ENCODE data around the gene TMEM218.
"Not testable (repeated sequence)": the region's sequence is repeated elsewhere in the genome, so short reads cannot be mapped to it uniquely, and the experiment has no call there.

Gene TMEM218

GRCh38 chr11:125093502-125093901 lies 17.9 kb downstream of the TMEM218 start:
- no peak for DNase-seq (ENCODE audit: low read depth)
- TF ChIP-seq CTCF (IDR thresholded peaks at IDR 0.05; ENCODE audit: control insufficient read depth, insufficient read depth, low read depth, low read length, missing control alignments): no peak
- no peak overlapping the region for H3K4me3 ChIP-seq (ENCODE audit: control insufficient read depth, low read depth, low read length)

- no peak for DNase-seq (ENCODE audit: low read depth)
- no peak overlapping the region for H3K4me3 ChIP-seq (ENCODE audit: control insufficient read depth, low read depth, low read length)
- TF ChIP-seq CTCF (IDR thresholded peaks at IDR 0.05; ENCODE audit: control insufficient read depth, insufficient read depth, low read depth, low read length, missing control alignments): no peak
These were observed 18.8 kb downstream of the TMEM218 start for GRCh38 chr11:125092669-125093068.

- TF ChIP-seq CTCF (IDR thresholded peaks at IDR 0.05; ENCODE audit: control insufficient read depth, insufficient read depth, low read depth, low read length, missing control alignments): no peak
- DNase-seq (ENCODE audit: low read depth): no peak
- H3K4me3 ChIP-seq (ENCODE audit: control insufficient read depth, low read depth, low read length): no peak overlapping the region
These were observed 19.4 kb downstream of the TMEM218 start for GRCh38 chr11:125091877-125092664.

GRCh38 chr11:125091247-125091876 lies 20.1 kb downstream of the TMEM218 start:
- peak; percentile 32 for DNase-seq (ENCODE audit: low read depth)

DNA sequence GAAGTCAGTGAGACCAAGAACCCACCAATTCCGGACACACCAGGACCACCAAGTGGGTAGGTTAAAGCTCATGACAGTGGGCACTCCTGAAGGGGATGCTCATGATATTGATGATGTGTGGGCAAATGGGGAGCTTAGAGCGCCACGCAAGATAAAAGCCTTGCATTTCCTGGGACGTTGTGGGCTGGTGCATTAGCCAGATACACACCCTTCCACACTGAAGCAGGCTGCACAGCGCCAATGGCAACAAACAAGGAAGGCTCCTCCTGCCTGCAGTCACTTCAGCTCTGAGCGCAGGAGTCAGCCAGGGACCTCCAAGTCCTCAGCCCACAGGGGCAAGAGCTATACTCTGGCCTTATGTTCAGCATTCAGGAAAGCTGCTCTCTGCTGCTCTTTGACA lies 20.6 kb downstream of the TMEM218 start:
- no peak for DNase-seq (ENCODE audit: low read depth)

More at GRCh38 chr11:125091247-125091876, 20.1 kb downstream of the TMEM218 start:
- no peak overlapping the region for H3K4me3 ChIP-seq (ENCODE audit: control insufficient read depth, low read depth, low read length)
- TF ChIP-seq CTCF (IDR thresholded peaks at IDR 0.05; ENCODE audit: control insufficient read depth, insufficient read depth, low read depth, low read length, missing control alignments): peak; percentile 70

DNA sequence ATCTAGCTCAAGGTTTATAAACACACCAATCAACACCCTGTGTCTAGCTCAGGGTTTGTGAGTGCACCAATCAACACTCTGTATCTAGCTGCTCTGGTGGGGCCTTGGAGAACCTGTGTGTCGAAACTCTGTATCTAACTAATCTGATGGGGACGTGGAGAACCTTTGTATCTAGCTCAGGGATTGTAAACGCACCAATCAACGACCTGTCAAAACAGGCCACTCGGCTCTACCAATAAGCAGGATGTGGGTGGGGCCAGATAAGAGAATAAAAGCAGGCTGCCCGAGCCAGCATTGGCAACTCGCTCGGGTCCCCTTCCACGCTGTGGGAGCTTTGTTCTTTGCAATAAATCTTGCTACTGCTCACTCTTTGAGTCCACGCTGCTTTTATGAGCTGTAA lies 21.3 kb downstream of the TMEM218 start:
- not testable (repeated sequence) for DNase-seq (ENCODE audit: low read depth); H3K4me3 ChIP-seq (ENCODE audit: control insufficient read depth, low read depth, low read length)

More for the DNA sequence above, 20.6 kb downstream of the TMEM218 start:
- no peak overlapping the region for H3K4me3 ChIP-seq (ENCODE audit: control insufficient read depth, low read depth, low read length)
- no peak for TF ChIP-seq CTCF (IDR thresholded peaks at IDR 0.05; ENCODE audit: control insufficient read depth, insufficient read depth, low read depth, low read length, missing control alignments)

DNA sequence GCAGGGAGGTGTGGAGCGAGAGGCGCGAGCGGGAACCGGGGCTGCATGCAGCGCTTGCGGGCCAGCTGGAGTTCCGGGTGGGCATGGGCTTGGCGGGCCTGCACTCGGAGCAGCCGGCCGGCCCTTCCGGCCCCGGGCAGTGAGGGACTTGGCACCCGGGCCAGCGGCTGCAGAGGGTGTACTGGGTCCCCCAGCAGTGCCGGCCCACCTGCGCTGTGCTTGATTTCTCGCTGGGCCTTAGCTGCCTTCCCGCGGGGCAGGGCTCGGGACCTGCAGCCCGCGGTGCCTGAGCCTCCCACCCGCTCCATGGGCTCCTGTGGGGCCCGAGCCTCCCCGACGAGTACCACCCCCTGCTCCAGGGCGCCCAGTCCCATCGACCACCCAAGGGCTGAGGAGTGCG lies 21.9 kb downstream of the TMEM218 start:
- not testable (repeated sequence) for DNase-seq (ENCODE audit: low read depth); H3K4me3 ChIP-seq (ENCODE audit: control insufficient read depth, low read depth, low read length)

Data from AG09309 (cell line).